DMS79 treated with DMSO at 0.1 percent for 48 hours (cell line): ENCODE data around the gene BAZ1B.
"Not testable (repeated sequence)": the region's sequence is repeated elsewhere in the genome, so short reads cannot be mapped to it uniquely, and the experiment has no call there.

Experiments
- DNase-seq: peaks from one replicate; lab custom pipeline; 2025; lab: John Stamatoyannopoulos, UW

Gene BAZ1B

DNA sequence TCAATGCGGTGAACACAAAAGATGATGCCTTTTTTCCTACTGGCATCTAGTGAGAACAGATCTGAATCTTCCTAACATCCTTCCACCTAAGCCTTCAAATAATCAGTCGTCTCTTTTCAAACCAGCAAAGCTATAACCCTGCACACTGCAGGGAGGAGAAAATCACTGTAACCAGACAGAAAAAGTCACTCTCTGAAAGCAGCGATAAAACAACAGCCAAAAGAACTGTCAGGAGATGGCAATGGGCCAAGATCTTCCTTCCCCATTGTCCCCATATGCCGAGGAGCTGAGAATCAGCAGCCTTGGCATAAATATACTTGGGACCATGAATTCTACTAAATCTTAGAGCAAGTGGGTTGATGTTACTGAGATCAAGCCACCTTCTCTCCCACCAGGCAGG is 75.4 kb downstream of the BAZ1B start:
- no peak for DNase-seq

DNA sequence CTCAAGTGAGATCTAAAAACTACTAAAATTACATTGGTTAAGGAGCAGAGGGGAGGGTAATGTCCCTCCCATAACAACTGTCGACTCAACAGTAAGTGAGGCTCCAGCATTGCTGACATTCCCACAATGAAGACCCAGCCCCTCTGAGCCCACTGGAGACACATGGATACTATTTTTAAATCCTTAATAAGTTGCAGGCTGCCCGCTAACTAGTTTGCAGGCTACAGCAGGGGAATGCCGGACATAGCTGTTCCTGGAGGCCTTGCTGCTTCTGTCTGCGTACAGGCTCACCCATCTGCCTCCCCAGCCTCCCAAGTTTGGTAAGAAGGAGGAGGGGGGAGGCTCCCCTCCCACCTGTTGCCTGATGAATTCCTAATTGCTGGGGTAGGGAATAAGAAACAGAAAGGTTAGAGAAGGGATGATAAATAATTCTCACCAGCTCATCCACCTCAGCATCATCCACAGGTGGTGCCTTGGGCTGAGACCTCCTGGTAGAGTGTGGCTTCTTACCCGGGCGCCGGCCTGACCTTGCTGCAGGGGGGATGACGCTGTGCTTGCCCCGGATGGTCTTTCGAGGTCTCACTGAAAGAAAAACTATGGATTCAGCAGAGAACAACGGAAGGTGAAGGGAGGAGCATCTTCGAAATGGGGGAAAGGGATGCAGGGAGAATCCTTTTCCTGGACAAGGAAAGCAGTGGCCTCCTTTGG is 78.4 kb downstream of the BAZ1B start:
- DNase-seq = no peak

DNA sequence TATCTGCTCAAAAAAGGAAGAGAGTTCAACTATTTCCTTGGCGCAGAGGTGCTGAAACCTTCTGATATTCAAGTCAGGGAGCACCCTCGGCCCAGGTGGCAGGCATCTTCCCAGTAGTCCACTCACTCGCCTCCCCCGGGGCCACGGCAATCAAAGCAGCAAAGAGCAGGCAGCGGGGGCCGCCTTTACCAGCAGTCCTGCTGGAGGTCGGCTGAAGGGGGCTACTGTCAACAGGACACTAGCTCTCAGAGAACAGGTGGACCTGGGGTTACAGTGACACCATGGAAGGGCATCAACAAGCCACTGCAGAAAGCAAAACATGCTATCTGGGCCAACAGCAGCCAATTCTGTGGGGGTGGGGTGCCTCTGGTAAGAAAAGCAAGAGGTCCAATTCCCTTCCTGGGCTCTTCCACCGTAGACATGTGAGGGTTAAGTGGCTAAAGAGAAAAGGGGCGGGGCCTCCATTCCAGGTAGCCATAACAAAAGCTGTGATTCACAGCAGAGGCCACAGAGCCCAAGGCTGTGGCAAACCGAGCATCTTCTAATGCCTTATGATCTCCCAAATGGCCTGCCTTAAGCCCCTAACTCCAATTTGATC is 79.1 kb downstream of the BAZ1B start:
- DNase-seq = peak; percentile 59

DNA sequence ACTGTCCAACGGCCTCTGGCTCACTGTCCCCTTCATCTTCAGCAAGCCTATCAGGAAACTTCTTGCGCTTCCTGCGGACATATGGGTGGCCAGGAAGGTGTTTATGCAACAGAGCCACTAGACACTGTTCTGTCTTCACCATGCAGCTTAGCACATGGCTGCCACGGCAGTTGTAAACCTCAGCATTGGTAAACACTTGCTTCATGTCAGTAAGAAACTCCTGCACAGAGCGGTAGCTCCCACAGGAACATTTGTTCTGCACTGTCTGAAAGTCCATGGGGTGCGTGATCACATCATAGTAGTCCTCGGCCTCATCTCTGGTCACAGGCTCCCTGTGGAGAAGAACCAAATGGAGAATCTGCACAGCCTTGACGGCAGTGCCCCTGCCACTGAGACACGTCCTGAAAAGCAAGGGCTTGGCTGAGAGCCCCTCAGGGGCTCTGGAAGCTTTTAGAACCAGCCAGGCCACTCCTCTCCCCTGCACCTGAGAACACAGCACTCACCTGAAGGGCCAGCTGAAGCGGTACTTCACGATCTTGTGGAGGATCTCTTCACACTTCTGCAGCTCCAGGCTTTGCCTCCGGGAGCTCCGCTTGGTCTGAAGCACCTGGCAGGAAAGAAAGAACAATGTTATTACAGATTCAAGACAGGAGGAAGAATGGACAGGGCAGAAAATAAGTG is 79.7 kb downstream of the BAZ1B start:
- peak; percentile 98 for DNase-seq

DNA sequence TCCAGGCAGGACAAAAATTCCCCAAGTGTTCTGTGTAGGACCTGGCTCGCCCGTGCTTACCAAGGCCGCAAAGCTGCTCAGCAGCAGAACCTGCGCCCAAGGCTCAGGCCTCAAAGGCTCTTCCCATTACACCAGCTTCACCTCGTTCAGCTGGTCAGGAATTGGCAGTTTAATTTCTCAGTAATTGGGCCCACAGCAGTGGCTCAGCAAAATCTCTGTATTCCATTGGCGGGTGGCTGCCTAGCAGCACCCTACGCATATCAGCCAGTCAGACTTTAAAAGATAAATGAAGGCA is 82.7 kb downstream of the BAZ1B start:
- DNase-seq = no peak

DNA sequence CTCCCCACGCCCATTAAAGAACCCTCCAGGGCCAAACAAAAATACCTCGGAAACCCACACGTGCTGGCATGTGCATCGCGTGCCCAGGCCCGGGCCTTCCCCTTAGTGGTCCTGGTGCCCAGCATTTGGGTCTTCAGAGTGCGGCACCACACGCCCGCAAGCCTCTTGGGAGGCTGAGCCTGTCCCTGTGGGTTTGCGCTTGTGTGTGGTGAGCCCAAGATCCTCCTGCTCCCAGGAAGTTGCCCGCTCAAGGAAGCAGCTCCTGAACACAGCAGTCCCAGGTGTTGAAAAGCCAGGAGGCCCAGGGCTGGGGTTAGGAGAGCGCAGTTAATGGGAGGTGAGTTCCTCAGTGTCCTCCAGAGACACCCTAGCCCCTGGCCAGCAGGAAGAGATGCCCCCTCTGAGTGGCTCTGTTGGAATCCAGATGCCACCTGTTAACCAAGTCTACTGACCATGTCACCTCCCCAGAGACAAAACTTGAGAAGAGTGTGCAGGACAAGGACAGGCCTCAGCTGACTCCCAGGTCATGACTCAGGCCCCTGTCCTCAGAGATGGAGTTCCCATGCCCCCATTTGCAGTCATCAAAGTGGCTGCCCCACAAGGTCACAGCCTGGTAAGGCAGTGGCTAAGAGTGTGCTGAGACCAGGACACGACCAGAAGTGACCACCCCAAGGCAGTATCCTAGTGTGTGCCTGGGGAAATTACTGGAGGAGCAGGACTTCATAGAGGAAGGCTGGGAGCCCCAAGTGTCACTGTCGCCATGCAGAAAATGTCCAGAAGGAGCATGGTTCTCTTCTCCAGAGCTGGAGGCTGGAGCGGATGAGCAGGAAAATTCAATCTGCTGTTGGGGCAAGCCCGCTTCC is 83.3 kb downstream of the BAZ1B start:
- no peak for DNase-seq

DNA sequence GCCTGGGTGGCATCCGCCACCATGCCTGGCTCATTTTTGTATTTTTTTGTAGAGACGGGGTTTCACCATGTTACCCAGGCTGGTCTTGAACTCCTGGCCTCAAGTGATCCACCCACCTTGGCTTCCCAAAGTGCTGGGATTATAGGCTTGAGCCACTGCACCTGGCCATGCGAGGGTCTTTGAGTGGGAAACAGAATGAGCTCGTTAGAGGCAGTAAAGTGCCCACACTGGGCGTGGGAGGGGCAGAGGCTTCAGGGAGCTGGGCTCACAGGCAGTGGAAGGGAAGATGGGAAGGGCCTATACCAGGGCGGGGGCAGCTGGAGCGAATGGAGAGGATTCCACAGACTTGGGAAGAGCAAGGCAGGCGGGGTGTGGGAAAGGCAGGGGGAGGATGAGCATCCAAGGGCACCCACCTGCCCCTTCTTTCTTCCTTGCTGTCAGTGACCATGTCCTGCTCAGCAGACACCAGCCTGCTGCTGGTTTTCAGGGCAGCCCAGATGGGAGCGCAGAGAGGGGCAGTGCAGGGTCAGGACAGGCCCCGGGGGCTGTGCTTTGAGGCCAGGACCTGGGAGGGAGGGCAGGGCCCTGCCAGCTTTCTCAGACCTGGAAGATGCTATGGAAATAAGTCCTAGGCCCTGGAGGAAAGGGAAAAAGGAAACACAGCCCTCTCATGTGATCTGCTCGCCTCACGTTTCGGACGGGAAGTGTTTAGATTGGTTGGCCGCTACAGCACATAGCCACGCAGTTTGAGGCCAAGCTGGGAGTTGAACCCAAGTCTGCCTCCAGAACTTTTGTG is 84.3 kb downstream of the BAZ1B start:
- no peak for DNase-seq

DNA sequence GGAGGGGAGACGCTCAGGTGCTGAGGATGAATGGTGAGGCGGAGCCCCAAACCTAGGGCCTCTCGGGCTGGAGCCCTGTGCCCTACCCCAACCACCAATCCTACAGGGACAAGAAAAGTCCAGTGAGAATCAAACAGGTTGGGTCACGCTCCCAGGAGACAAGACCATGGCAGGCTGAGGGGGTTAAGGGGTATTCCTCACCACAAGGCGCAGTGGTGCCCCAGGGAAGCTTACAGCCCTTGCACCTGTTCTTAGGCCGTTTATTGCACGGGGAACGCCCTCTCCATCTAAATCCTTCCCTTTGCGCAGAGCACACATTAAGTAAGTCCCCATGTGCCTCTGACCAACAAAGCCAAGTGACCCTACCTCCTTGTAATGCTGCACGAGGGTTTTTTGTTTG is 85.0 kb downstream of the BAZ1B start:
- no peak for DNase-seq

DNA sequence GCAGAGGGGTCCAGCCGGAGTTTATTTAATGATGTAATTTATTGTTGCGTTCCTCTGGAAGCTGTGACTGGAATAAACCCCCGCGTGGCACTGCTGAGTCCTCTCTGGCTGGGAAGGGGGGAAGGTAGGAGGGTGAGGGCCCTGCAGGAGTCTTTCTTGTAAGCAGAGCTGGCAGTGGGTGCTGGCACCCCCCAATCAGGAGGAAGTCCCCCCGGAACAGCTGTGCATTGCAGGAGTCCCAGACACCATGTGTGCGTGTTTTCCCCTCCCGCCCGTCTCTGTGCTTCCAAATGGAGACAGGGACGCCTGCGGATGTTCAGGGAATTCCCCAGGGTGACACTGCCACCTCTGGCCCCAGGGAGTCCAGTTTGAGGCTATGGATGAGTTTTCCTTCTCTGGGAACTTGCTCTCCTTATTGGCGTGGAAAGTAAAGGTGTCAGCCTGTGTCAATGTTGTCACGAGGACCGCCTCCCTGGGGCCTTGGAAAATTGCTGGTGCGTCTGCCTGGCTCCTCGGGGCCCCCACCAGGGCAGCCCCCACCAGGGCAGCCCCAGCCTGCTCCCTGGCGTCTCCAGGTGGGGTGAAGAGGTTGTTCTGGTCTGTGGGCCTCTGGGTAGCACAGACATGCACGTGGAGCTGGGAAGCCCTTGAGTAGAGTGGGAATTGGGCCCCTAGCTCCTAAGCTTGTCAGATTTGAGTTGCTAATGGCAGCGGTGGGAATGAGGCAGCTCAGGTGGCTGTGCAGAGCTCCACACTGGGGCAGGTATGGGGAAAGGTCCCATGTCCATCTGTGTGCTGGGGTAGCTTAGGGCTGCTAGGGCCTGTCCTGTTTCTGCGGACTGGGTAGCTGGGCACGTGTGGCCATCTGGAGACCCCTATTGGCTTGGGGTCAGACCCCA is 85.8 kb downstream of the BAZ1B start:
- no peak for DNase-seq

DNA sequence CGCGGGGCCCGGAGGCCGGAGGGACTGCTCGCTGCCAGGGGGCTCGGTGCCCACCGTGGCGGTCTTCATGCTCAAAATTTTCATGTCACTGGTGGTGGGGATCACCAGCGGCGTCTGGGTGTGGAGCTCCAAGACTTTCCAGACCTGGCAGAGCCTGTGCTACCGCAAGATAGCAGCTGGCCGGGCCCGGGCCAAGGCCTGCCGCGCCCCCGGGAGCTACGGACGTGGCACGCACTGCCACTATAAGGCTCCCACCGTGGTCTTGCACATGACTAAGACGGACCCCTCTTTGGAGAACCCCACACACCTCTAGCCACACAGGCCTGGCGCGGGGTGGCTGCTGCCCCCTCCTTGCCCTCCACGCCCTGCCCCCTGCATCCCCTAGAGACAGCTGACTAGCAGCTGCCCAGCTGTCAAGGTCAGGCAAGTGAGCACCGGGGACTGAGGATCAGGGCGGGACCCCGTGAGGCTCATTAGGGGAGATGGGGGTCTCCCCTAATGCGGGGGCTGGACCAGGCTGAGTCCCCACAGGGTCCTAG is 86.6 kb downstream of the BAZ1B start:
- DNase-seq = no peak

DNA sequence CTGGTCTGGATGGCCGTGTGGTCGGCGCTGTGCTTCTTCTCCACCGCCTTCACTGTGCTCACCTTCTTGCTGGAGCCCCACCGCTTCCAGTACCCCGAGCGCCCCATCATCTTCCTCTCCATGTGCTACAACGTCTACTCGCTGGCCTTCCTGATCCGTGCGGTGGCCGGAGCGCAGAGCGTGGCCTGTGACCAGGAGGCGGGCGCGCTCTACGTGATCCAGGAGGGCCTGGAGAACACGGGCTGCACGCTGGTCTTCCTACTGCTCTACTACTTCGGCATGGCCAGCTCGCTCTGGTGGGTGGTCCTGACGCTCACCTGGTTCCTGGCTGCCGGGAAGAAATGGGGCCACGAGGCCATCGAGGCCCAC is 87.4 kb downstream of the BAZ1B start:
- no peak for DNase-seq

DNA sequence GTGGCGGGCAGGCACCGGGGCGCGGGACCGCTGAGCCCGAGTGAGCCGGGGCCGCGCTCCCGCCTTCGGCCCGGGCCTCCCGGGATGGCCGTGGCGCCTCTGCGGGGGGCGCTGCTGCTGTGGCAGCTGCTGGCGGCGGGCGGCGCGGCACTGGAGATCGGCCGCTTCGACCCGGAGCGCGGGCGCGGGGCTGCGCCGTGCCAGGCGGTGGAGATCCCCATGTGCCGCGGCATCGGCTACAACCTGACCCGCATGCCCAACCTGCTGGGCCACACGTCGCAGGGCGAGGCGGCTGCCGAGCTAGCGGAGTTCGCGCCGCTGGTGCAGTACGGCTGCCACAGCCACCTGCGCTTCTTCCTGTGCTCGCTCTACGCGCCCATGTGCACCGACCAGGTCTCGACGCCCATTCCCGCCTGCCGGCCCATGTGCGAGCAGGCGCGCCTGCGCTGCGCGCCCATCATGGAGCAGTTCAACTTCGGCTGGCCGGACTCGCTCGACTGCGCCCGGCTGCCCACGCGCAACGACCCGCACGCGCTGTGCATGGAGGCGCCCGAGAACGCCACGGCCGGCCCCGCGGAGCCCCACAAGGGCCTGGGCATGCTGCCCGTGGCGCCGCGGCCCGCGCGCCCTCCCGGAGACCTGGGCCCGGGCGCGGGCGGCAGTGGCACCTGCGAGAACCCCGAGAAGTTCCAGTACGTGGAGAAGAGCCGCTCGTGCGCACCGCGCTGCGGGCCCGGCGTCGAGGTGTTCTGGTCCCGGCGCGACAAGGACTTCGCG is 88.0 kb downstream of the BAZ1B start:
- DNase-seq = no peak

DNA sequence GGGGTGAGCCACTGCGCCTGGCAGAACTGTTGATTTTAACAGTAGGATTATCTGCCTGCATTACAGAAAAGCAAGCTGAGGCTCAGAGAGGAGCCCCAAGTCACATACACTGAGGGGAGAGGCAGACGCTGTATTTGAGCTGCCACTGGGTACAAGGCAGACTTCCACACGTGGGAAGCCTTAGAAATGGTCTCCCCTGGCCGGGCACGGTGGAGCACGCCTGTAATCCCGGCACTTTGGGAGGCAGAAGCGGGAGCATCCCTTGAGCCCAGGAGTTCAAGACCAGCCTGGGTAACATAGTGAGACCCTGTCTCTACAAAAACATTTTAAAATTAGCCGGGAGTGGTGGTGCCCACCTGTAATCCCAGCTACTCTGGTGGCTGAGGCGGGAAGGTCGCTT is 89.4 kb downstream of the BAZ1B start:
- no peak for DNase-seq

DNA sequence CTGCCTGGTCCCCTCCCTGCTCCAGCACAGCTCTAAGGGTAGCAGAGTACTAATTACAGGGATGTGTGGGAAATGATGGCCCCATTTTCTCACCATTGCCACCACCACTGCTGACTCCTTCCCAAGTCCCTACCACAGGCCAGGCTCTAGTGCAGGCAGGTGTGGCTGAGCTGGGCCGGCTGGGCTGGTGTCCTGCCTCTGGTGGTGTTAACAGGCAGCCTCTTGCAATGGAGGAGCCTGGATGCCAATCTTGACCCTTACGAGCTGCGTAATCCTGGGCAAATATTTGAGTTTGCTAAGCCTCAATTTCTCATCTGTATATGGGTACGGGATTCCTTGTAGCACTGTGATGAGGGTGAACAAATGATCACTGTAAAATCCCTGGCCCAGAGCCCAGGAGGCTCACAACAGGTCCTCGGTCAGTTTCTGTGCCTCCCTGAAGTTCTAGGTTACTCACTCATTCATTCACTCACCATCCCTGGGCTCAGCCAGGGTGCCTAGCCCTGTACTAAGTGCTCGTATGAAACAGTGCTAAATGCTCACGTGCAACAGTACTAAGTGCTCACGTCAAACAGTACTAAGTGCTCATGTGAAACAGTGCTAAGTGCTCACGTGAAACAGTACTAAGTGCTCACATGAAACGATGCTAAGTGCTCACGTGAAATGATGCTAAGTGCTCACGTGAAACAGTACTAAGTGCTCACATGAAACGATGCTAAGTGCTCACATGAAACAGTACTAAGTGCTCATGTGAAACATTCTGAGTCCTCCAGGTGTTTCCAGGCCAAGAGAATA is 90.9 kb downstream of the BAZ1B start:
- no peak for DNase-seq

DNA sequence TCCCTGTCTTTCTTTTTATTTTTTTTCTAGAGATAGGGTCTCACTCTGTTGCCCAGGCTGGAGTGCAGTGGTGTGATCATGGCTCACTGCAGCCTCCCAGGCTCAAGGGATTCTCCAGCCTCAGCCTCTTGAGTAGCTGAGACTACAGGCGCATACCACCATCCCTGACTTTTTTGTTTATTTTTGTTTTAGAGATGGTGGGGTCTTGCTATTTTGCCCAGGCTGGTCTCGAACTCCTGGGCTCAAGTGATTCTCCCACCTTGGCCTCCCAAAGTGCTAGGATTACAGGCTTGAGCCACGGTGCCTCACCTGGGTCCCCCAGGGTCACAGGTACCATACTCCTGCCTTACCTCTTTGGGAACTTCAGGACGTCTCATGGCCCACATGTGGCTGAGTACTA is 91.6 kb downstream of the BAZ1B start:
- DNase-seq = not testable (repeated sequence)

DNA sequence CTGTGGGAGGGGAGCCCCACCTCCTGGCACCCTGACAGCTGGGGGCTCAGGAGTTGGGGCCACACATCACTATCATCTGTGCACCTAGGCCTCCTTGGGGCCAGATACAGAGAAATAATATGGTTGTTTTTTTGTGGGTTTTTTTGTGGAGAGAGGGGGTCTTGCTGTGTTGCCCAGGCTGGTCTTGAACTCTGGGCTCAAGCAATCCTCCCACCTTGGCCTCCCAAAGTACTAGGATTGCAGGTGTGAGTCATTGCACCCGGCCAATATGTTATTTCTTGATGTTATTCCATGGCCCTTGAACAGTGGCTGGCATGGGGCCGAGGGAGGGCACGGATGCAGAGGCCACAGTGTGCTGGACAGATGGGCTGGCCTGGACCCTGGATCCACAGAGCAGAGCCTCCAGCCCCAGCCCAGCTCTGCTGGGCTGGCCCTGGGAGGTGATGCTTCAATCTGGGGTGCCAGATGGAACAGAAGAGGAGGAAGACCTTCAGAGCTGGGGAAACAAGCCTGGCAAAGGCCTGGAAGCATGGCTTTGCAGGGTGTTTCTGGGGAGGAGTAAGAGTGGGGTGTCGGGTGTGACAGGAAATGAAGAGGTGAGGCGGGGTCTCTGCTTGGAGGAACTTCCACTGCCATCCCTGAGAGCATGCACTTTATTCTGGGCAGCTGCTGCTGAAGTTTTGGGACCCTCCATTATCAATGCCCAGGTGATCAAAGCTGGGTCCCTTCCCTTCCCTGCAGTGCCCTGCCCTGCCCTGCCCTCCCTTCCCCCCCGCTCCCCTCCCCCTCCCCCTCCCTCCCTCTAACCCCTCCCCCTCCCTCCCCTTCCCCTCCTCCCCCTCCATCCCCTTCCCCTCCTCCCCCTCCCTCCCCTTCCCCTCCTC is 92.2 kb downstream of the BAZ1B start:
- DNase-seq = no peak

DNA sequence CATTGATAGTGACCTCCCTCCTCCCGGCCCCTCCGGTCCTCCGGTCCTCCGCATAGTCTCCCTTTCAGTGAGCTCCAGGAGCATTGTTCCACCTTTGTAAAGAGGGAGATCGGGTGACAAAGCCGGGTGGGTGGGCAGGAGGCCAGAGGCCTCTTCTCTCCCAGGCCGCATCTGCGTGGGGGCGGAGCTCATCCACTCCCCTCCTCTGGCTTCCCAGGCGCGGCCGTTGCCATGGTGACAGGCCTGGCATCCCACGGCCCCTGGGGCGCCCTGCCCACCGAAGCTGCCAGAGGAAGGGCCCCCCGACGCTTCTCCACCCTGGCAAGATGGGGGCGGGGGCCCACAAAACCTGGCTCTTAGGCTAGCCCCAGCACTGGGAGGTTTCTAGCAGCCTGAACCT is 92.9 kb downstream of the BAZ1B start:
- peak; percentile 83 for DNase-seq
